SK-N-MC (cell line): ENCODE results near the gene RNF14.
A peak's percentile ranks its signal among the peaks of the same experiment; 100 is the strongest.

Experiments used
- EZH2 ChIP-seq: fragments of 200-600 bp; sonication (generic); IDR thresholded peaks from one replicate; pipeline ENCODE4 v1.6.1; 2017; ENCODE audit warnings: antibody characterized with exemption
- POLR2AphosphoS5 ChIP-seq: IDR thresholded peaks from 2 replicates; pipeline ENCODE4 v1.6.1; 2012; ENCODE audit warnings: mild to moderate bottlenecking, low read depth, low read length, borderline replicate concordance

DNA sequence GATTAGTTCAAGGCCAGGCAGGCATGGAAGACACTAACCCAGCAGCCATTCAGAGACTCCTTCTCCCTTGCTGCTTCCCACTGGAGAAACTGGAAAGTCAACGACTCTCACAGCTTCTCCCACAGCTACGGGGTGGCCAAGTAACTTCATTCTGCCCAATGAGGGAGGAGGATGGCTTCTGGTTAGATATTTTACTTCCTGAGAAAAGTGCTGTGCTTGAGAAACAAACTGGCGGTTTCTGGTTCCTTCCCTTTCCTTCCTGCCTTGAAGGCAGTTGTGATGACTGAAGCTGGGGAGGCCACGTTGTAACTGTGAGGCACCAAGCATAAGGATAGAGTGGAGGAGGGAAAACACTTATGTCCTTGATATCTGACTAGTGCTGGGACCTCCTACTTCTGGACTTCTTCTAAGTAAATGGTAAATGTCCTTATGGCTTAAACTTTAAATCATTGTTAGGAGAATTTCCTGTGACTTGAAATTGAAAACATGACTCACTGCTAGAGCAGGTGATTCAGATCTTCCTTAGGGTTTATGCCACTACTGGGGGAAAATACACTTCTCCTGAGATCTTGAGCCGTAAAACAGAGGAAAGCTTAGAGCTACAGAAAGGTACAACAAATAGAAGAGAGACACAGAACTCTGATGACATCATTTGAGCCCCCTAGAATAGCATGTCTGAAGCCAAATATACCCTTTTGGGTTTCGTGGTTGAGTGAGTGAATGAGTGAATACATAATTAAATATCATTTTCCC lies 47.1 kb downstream of the RNF14 start:
- TF ChIP-seq POLR2AphosphoS5 (0 out of 2 replicates have a peak, but pooled peaks have one; percentile 19), EZH2 (no peak)
